Endothelial cell of umbilical vein (primary cell): ENCODE results near the gene GRM8. TPM values are rescaled to one million over a fixed set of nuclear protein-coding genes. Genes with fewer than 3 reads are reported as not detected.

ENCODE experiments used
- BruUV-seq: library from RNA; stranded (reverse); fragments of 400-500 nt; replicated peaks from 2 replicates; lab custom pipeline; 2021; lab: Mats Ljungman, UMichigan
- CTCF ChIA-PET: fragments of 300-600, 350-600 bp; sonication (Branson Sonifier 250); formaldehyde crosslinking; loops from one replicate; lab custom pipeline; 2021; ENCODE audit warnings: antibody characterized with exemption, inconsistent platforms; lab: Charles Lee
- POLR2A ChIA-PET: fragments of 300-600, 350-600 bp; sonication (Branson Sonifier 250); formaldehyde crosslinking; loops from one replicate; lab custom pipeline; 2021; ENCODE audit warnings: antibody characterized with exemption, inconsistent platforms; lab: Charles Lee
- DNase-seq: peaks from one replicate; pipeline ENCODE4 v3.0.0-alpha.2; 2011; ENCODE audit warnings: low read depth, low spot score
- FAIRE-seq: peaks from 2 replicates; lab custom pipeline; 2011; peaks lifted over from hg19 to GRCh38; lab: Jason Lieb, UNC
- H2AFZ ChIP-seq: 2 replicates; pipeline ENCODE4 v1.6.0; 2012; ENCODE audit warnings: low read depth, low read length, control low read depth, inconsistent platforms
- H3K27ac ChIP-seq: 2 replicates; pipeline ENCODE4 v1.5.1; 2011; ENCODE audit warnings: low read depth, mild to moderate bottlenecking, control low read depth, low read length, moderate library complexity; ENCODE audit not compliant: insufficient read depth
- H3K27me3 ChIP-seq, 2 experiments: 2 replicates each; pipeline versions ENCODE4 v1.6.0 to v1.6.1; 2011; ENCODE audit warnings: low read length in 2 of 2, mixed read lengths in 1 of 2; ENCODE audit not compliant: control insufficient read depth in 2 of 2, insufficient read depth in 2 of 2
- H3K36me3 ChIP-seq, 2 experiments: 2 replicates in 1 of 2; 3 replicates in 1 of 2; pipeline ENCODE4 v1.5.1; 2011; ENCODE audit warnings: low read length in 2 of 2, mild to moderate bottlenecking in 1 of 2, moderate library complexity in 1 of 2; ENCODE audit not compliant: control insufficient read depth in 2 of 2, insufficient read depth in 2 of 2; ENCODE audit errors: extremely low read depth in 1 of 2
- H3K4me1 ChIP-seq: 3 replicates; pipeline ENCODE4 v1.5.1; 2011; ENCODE audit warnings: mild to moderate bottlenecking, low read length; ENCODE audit not compliant: control insufficient read depth, insufficient read depth; ENCODE audit errors: extremely low read depth
- H3K4me2 ChIP-seq: 2 replicates; pipeline ENCODE4 v1.6.1; 2011; ENCODE audit warnings: low read length, control low read depth, mixed read lengths; ENCODE audit not compliant: insufficient read depth
- H3K4me3 ChIP-seq, 3 experiments: fragments of 200-600 bp in 1 of 3; sonication (generic), shearing (Covaris generic) in 1 of 3; replicated peaks in 1 of 3; 2 replicates each; pipeline ENCODE4 v1.5.1; 2011 to 2016; ENCODE audit warnings: control low read depth in 3 of 3, low read length in 3 of 3, mild to moderate bottlenecking in 2 of 3, inconsistent platforms in 1 of 3, low read depth in 1 of 3, moderate library complexity in 1 of 3; ENCODE audit not compliant: insufficient read depth in 1 of 3
- H3K79me2 ChIP-seq: 2 replicates; pipeline ENCODE4 v1.6.0; 2012; ENCODE audit warnings: low read length, inconsistent platforms; ENCODE audit not compliant: control insufficient read depth, insufficient read depth
- H3K9ac ChIP-seq: replicated peaks from 2 replicates; pipeline ENCODE3; 2011; ENCODE audit warnings: low read length, control low read depth; ENCODE audit not compliant: insufficient read depth; ENCODE audit errors: extremely low read depth
- H3K9me1 ChIP-seq: replicated peaks from 3 replicates; pipeline ENCODE4 v1.6.0; 2011; ENCODE audit warnings: mild to moderate bottlenecking, low read length; ENCODE audit not compliant: control insufficient read depth, insufficient read depth; ENCODE audit errors: extremely low read depth
- H3K9me3 ChIP-seq: replicated peaks from 2 replicates; pipeline ENCODE4 v1.5.1; 2012; ENCODE audit warnings: low read length, inconsistent platforms; ENCODE audit not compliant: control insufficient read depth, insufficient read depth
- H4K20me1 ChIP-seq: replicated peaks from 2 replicates; pipeline ENCODE3; 2011; ENCODE audit warnings: mild to moderate bottlenecking, low read length; ENCODE audit not compliant: control insufficient read depth, insufficient read depth; ENCODE audit errors: extremely low read depth
- EZH2 ChIP-seq: IDR thresholded peaks from 2 replicates; pipeline ENCODE4 v1.6.1; 2012; ENCODE audit warnings: borderline replicate concordance, low read depth, mild to moderate bottlenecking, moderate library complexity, low read length, inconsistent platforms; ENCODE audit not compliant: severe bottlenecking
- FOS ChIP-seq: IDR thresholded peaks from 2 replicates; pipeline ENCODE4 v1.6.1; 2011; ENCODE audit warnings: mild to moderate bottlenecking, low read length, moderate library complexity, borderline replicate concordance; ENCODE audit not compliant: insufficient read depth
- GATA2 ChIP-seq: IDR thresholded peaks from 2 replicates; pipeline ENCODE4 v1.7.0; 2011; ENCODE audit warnings: low read depth, mild to moderate bottlenecking, moderate library complexity, mixed read lengths, low read length; ENCODE audit not compliant: insufficient read length, insufficient read depth
- JUN ChIP-seq: IDR thresholded peaks from 2 replicates; pipeline ENCODE4 v1.6.1; 2011; ENCODE audit warnings: borderline replicate concordance, low read depth; ENCODE audit not compliant: insufficient read length, insufficient read depth
- MYC ChIP-seq: IDR thresholded peaks from one replicate; pipeline ENCODE4 v1.6.1; 2011; ENCODE audit warnings: mild to moderate bottlenecking, low read depth, low read length
- POLR2A ChIP-seq: IDR thresholded peaks from 2 replicates; pipeline ENCODE4 v1.6.1; 2012; ENCODE audit warnings: low read depth, mild to moderate bottlenecking, control low read depth, low read length
- POLR2AphosphoS5 ChIP-seq: IDR thresholded peaks from 2 replicates; pipeline ENCODE4 v1.6.1; 2012; ENCODE audit warnings: low read depth, mild to moderate bottlenecking, control low read depth, low read length, moderate library complexity; ENCODE audit not compliant: insufficient read depth
- dilution Hi-C: fragments of 300-500 bp; cut with MboI; formaldehyde crosslinking; loops from one replicate; pipeline ENCODE4 v1.15.0; 2019; ENCODE audit warnings: low sequenced_read_pairs; ENCODE audit not compliant: extremely low pct_ligation_motif_present
- intact Hi-C: fragments of 100-400 bp; cut with micrococcal nuclease; formaldehyde crosslinking; loops from one replicate; pipeline ENCODE4 v1.10.0; 2022
- polyA plus RNA-seq, 4 experiments: library from polyadenylated mRNA; depleted of rRNA in 3 of 4; stranded (reverse) in 3 of 4; unstranded in 1 of 4; fragments of >200 nt; gene quantifications; 2 replicates each; pipeline versions ENCODE4 v1.2.1 to v1.2.3, GENCODE V29; 2011 to 2012; ENCODE audit warnings: missing spikeins in 1 of 4
- total RNA-seq: library from RNA; stranded (reverse); gene quantifications from 2 replicates; pipeline ENCODE4 v1.2.3, GENCODE V29; 2021
- TF ChIP-seq, protein P1 (sequence below): IDR thresholded peaks from 2 replicates; pipeline ENCODE4 v1.6.1; 2011; ENCODE audit not compliant: insufficient read depth, insufficient read length
- TF ChIP-seq, protein P2 (sequence below), 2 donors: IDR thresholded peaks; 1 replicate in 1 of 2; 2 replicates in 1 of 2; pipeline ENCODE4 v1.5.1; 2011; ENCODE audit warnings: low read length in 2 of 2, mild to moderate bottlenecking in 2 of 2, moderate library complexity in 2 of 2, control low read depth in 1 of 2, inconsistent platforms in 1 of 2, low read depth in 1 of 2; ENCODE audit not compliant: insufficient read depth in 1 of 2; ENCODE audit errors: extremely low read depth in 1 of 2

GRM8 gene
- total and polyA plus RNA-seq, 2 donors (not counting 3 experiments of a cell fraction or from before 2014, with no cell fraction given): not detected

- Histone ChIP-seq H3K4me1 (no peaks in the 10 kb centered on the region), H3K4me2 (no peak overlapping the region), H3K27ac (no peak overlapping the region), H3K36me3 (no peaks in the 10 kb centered on the region), H4K20me1 (no peaks in the 10 kb centered on the region), H3K79me2 (no peaks in the 10 kb centered on the region), H3K9ac (no peak overlapping the region), H2AFZ (no peak overlapping the region), H3K4me3 (no peak overlapping the region), H3K9me3 (no peaks in the 10 kb centered on the region), H3K9me1 (no peaks in the 10 kb centered on the region), H3K27me3 (no peaks in the 10 kb centered on the region)
- ChIA-PET CTCF (no interaction called here), POLR2A (no interaction called here)
- dilution Hi-C loops: no loop called here
- FAIRE-seq (no peak), DNase-seq (no peak)
- no TSS peak for BruUV-seq
- intact Hi-C loops: no loop called here
- TF ChIP-seq JUN (no peak), POLR2AphosphoS5 (no peak), MYC (no peak), EZH2 (no peak), FOS (no peak), GATA2 (no peak), POLR2A (no peak)
- TF ChIP-seq, protein P1, sequence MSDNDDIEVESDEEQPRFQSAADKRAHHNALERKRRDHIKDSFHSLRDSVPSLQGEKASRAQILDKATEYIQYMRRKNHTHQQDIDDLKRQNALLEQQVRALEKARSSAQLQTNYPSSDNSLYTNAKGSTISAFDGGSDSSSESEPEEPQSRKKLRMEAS: no peak
- TF ChIP-seq, protein P2, sequence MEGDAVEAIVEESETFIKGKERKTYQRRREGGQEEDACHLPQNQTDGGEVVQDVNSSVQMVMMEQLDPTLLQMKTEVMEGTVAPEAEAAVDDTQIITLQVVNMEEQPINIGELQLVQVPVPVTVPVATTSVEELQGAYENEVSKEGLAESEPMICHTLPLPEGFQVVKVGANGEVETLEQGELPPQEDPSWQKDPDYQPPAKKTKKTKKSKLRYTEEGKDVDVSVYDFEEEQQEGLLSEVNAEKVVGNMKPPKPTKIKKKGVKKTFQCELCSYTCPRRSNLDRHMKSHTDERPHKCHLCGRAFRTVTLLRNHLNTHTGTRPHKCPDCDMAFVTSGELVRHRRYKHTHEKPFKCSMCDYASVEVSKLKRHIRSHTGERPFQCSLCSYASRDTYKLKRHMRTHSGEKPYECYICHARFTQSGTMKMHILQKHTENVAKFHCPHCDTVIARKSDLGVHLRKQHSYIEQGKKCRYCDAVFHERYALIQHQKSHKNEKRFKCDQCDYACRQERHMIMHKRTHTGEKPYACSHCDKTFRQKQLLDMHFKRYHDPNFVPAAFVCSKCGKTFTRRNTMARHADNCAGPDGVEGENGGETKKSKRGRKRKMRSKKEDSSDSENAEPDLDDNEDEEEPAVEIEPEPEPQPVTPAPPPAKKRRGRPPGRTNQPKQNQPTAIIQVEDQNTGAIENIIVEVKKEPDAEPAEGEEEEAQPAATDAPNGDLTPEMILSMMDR (IDR thresholded peaks at IDR 0.05; ENCODE audit: extremely low read depth in 1 of 2, insufficient read depth in 1 of 2, low read depth in 1 of 2, low read length in 2 of 2): no peak
These were observed 171.2 kb downstream of the GRM8 start for GRCh38 chr7:127081539-127081938.
